SK-N-MC (cell line): ENCODE data around the gene SLC8A2.

Experiments used
- EZH2 ChIP-seq: fragments of 200-600 bp; sonication (generic); IDR thresholded peaks from one replicate; pipeline ENCODE4 v1.6.1; 2017; ENCODE audit warnings: antibody characterized with exemption
- FOXP2 ChIP-seq: optimal IDR thresholded peaks from 2 replicates; pipeline ENCODE3; 2011; ENCODE audit warnings: mild to moderate bottlenecking, moderate library complexity; ENCODE audit not compliant: insufficient read depth; ENCODE audit errors: extremely low read length, control extremely low read depth

- TF ChIP-seq EZH2 (no peak), FOXP2 (no peak)
Observed at GRCh38 chr19:47389150-47389556, 82.5 kb downstream of the SLC8A2 start.
